Activated gamma-delta T cell treated with anti-CD3 and anti-CD28 coated beads, Interleukin-2, amount 50 U/mL, for 16 hours (primary cell): ENCODE data around the gene NPDC1.

Experiments used
- DNase-seq: peaks from one replicate; pipeline ENCODE4 v3.0.0-alpha.2; 2020; ENCODE audit warnings: low read depth

The NPDC1 gene

DNA sequence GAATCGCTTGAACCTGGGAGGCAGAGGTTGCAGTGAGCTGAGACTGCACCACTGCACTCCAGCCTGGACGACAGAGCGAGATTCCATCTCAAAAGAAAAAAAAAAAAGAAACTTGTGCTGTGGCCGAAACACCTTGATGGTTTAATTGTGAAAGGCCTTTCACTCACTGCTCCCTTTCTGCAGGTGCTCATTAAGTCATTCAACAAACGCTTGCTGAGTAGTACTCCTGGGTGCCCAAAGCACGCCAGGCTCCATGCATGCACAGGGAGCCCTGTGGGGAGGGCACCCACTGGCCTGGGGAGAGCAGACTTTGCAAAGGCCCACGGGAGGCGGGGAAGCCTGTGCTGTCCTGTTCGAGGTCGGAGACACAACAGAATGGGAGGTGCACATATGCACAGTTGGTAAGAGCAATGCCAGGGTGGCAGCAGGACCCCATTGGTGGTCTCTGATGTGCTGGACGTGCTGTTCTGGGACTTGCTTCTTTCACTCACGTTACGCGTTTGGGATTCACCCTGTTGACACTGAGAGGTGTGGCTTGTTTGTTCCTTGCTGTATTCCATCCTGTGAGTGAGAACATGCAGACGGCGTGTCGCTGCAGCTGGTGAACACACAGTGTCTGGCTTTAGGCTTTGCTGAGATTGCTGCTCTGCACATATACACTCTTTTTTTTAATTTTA lies 10.9 kb upstream of the NPDC1 start:
- no peak for DNase-seq

DNA sequence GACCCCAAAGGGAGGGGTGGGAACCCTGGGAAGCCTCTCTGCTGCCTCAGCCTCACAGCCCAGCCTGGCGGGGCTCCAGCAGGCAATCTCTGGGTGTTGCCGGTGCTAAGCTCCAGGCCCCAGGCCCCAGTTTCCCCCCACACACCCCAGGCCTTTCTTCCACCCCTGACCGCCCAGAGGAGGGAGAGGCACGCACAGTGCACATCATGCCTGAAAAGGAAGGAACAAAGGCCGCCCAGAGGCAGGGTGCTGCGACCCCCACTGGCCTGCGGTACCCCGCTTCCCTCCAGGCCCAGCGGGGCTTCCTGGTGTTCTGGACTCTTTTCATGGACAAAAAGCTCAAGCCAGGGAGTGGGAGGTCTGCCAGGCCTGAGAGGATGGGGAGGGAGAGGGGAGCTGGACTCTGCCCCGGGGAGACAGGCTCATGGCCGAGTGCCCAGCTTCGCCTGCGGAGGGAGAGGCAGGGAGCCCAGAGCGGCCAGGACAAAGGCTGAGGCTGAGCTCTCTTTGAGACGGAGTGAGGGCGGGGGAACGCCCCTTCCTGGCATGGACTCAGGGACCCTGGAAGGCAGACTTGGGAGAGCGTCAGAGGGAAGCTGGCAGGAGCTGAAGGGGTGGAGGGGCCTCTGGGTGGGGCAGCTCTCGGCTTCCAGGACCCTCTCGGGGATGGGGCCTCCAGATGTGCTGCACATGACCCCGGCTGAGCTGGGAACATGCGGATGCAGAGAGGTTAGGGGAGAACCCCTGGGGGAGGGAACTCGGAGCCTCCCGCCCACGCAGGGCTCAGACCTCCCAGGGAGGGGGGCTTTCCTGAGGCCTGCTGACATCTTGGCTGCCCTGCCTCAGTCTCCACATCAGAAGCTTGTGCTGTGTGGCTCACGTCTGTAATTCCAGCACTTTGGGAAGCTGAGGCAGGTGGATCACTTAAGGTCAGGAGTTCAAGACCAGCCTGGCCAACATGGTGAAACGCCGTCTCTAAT lies 9.7 kb upstream of the NPDC1 start:
- no peak for DNase-seq

DNA sequence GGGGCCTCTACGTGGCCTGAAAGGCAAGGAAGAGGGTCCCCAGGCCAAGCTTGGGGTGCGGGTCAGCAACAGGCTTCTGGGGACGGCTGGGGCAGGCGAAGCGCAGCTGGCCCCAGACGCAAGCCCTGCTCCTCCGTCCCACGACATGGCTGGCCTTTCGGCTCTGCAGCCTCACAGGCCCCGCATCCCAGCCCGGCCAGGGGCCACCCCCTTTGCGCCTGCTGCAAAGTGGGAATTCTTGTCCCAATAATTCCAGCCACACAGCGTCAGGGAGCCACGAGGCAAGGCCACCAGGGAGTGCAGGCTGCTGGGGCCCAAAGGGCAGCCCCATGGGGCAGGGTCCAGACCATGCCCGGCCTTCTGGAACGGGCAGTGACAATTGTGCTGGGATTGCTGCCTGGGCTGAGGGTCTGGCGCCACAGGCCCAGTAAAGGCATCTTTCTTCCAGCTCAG lies 9.0 kb upstream of the NPDC1 start:
- DNase-seq, result no peak

DNA sequence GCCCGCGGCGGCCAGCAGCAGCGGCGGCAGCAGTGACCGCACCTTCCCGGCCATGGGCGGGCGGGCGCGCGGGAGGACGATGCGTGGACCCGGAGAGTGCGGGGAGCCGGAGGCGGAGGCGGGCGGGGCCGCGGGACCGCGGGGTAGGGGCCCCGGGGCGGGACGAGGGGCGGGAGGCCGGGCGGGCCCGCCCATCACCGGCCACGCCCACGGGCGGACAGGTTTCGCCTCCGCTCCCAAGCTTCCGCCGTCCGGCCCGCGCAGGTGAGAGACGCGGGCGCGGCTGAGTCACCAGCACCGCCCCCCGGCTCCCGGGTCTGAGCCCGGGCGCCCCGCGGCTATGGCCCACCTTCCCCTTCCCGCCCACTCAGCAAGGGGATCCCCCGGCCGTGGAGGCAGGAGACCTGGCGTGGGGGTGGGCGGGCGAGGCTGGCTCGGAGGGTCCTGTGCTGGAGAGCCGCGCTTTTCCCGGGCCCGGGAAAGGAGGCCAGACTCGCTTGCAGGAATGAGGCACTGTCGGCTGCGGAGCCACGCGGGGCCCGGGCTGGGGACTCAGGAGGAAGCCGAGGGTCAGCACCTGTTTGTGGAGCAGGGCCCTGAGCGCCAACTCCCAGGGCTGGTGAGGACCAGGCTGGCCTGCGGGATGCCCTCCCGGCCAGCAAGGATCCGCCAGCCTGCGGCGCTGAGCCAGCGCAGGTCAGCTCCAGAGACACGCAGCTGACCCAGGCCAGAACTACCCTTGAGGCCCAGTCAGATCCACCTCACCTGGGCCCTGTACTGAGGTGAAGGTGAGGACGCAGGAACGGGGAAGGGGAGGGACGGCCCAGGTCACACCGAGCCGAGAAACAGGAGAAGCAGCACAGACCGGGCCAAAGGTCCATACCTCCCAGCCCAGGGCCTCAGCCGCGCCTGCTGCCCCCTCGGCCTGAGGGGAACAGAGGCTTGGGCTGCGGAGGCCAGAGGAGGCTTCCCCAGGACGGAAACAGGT lies 8.3 kb upstream of the NPDC1 start, which contains the start of gene ENTPD2:
Gene ENTPD2 (minus strand): TSS at position 118 of the 988 bp plus-strand sequence. CDS start 64 bp downstream, at position 54.
- DNase-seq, result no peak

DNA sequence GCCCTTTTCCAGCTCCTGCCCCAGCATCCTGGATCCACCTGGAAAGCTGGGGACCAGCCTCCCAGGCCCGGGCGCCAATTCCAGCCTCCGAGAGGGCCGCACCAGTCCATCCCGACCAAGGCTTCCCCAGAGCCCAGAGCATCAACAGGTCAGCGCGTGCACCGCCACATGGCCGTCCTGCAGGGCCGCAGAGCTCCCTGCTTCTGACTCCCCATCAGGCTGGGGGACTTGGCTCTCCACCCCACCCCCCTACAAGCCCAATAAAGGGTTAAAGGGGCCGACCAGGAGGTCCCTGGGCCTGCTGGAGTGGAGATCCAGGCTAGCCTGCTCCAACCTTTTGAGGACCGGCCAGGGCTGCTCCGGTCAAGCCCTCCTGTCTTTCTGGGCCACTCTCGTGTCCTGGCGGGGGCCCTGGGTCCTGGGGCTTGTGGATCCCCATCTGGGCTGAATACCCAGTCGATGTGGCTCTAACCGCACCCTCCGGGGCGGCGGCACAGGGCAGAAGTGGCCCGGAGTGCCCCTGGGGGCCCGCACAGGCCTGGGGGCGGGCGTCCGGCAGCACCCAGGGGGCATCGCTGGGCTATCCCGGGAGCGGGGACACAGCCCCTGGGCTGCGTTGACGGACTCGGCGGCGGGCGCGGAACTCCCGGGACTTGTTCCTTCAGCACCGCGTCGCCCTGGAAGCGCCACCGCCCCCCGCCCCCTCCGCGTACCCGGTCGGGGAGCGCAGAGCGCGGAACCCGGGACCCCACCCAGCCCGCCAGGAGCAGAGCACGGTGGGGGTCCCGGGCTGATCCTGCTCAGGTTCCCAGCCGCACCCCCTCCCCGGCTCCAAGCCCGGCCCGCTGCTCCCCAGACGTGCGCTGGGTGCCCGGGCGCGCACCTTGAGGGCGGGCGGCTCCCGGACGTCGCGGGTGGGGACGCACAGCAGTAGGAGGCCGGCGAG lies 7.3 kb upstream of the NPDC1 start:
- DNase-seq, result no peak

DNA sequence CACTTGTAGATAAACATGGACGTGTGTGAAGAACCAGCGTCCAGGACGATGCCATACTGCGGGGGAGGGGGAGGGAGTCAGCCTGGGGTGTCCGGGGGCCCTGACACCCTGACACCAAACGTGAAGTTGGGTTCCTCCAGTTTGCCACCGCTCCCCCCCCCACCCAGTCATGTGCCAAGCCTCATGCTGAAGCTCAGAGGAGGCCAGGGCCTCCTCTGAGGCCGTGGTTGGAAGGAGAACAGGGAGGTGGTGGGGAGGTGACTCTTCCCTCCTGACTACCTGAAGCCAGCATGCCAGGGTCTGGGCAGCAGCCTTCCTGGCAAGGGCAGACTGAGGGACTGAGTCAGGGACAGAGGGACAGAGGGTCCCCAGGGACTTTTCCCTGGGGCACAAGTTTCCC lies 6.3 kb upstream of the NPDC1 start:
- no peak for DNase-seq

DNA sequence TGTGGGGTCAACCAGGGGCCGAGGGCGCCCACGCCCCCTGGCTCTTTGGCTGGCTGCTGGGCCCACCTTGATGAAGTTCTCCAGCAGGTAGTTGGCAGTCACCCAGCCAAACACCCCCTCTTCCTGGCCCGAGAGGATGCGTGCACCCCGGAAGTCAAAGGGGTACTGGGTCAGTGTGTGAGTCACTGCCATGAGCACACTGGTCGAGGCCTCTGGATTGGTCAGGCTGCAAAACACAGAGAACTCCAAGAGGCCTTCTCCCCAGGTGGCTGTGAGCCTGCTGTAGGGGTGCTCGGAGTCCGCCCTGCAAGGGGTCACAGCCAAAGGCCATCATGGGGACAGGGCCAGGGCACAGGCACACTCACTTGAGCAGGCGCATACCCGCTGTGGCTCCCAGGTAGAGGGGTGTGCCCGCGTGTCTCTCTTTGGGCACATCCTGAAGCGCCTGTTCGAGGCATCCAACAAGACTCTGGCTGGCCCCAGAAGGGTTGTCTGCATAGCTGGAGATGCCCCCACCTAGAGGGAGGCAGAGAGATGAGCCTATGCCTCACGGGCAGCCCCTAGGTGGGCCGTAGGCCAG lies 5.3 kb upstream of the NPDC1 start:
- no peak for DNase-seq

DNA sequence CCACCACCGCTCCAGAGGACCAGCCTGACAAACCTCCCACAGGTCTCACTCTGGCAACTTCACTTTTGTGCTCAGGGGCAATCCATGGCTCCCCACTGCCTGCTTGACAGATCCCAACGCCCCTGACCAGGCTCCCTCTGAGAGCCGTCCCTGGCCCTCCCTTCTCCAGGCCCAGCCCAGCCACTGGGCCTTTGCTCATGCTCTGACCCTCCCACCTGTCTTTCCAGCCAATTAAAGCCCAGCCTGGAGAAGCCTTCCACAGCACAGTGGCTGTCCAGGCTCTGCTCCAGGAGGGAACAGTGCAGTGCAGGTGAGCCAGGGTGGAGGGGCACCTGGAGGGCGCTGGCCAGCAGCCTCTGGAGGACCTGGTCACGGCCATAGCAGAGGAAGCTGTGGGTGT lies 4.6 kb upstream of the NPDC1 start:
- no peak for DNase-seq

DNA sequence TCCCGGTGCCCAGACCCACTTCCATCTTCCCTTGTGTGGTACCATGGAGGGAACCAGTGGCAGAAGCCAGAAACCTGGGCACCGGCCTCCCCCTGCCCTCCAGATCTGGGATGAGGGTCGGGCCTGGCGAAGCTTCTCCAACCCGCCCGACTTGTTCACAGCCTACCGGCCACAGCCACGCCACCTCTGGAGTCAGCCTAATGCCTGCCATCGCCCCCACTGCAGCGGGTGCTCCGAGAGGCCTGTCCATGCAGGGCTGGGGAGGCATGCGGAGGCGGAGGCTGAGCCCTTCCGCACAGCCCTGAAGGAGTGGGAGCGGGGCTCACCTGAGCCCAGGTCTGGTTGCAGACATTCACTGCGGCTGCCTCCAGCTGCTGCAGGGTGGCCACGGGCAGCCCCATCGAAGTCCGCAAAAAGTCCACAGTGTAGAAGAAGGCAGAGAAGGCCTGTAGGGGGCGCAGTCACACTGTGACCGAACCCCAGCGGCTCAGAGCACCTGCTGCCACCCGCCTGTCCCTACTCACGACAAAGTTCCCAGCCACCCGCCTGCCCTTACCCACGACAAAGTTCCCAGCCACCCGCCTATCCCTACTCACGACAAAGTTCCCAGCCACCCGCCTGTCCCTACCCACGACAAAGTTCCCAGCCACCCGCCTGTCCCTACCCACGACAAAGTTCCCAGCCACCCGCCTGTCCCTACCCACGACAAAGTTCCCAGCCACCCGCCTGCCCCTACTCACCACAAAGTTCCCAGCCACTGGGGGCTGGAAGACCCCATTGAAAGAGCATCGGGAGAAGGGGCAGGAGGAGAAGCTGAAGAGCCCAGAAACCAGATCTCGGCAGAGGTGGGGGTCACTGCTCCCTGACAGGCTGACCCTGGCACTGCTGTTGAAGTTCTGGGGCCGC lies 3.8 kb upstream of the NPDC1 start:
- no peak for DNase-seq

DNA sequence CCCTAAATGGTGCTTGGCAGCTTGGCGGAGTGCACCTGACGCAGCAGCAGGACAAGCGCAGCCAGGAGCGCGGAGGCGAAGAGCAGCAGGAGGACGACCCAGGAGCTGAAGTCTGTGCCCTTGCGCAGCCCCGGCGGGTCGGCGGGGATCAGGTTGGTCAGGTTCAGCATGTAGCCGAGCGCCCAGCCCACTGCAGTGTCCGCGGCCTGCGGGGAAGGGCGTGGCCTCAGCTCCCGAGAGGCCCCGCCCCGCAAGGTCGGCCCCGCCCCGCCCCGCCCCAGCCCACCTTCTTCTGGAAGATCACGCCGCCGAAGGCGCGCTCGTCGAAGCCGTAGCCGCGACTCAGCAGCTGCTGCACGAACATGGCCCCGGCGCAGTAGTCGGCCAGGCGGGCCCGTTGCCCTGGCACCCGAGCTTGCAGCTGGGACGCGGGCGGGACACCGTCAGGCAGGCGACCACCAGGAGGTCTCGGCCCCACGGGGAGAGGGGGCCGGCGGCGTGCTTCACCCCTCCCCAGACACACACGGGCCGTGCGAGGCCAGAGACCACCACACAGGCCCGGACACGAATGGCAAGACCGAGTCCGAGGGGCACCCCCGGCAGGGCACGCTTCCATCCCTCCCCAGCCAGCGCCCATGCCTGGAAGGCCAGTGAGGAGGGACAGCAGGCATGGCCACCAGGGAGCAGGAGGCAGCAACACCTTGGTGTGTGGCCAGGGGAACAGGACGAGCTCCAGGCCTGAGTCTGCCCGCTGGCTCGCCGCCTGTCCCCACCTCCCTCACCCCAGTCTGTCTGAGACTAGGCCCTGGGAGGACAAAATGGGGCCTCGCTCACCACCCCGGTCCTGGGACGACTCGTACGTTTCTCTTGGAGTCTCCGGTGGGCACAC lies 2.9 kb upstream of the NPDC1 start:
- DNase-seq, result no peak

DNA sequence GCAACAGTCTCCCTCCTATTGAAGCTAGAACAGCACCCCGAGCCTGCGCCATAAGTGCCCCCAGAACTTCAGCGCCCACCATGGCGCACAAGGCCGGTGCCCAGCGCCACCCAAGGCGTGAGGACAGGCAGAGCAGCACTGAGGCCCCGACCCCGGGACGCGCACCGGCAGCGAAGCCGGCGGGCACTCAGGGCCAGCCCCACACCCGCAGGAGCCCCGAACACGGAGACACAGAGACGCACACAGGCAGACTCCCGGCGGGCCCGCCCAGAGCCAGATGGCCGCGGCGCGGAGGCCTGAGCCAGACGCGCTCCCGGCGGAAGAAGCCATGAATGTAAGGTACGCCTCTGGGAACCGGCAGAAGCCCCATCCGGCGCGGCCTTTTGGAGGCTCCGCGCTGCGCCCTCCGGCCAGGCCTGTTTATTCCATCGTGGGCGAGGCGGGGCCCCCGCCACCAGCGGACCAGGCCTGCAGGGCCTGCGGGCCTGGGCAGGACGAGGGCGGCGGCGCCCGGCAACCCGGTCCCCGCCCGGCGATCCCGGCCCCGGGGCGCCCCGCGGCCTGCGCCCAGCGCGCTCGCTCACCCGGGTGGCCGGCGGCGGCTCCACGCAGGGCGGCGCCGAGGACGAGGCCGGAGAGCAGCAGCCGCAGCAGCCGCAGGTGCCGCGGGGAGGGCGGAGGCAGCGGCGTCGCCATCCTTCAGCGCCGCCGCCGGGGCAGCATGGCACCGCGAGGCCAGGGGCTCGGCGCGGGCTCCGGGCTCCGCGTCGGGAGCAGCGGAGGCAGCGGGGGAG lies 486 bp downstream of the NPDC1 start:
- DNase-seq, result no peak

DNA sequence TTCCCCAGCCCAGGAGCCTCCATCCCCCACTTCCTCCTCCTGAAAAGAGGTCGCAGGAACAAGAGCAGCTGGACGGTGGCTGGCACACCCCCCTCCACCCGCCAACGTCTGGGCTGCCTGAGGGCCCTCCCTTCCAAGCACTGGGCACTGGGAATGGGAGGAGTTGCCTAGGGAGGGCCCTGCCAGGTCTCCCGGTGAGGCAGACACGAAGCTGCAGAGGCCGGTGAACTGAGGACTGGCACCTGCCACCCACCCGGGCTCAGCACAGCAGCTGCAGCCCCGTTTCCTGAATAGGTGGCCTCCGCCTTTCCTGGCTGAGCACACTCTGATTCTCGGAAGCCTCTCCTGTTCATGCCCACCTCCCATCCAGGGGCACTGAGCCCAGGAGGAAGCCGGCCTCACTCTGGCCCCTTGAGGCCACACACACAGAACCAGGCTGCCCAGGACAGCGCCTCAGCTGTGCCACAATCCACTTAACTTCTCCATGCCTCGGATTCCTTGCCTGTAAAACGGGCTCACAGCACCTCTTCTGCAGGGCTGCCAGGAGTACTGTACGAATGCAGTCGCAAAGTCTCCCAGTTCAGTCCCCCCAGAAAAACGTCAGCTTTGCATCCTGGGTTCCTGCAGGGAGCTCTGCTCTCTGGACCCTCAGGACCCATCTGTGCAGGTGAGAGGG lies 1.3 kb downstream of the NPDC1 start:
- no peak for DNase-seq

DNA sequence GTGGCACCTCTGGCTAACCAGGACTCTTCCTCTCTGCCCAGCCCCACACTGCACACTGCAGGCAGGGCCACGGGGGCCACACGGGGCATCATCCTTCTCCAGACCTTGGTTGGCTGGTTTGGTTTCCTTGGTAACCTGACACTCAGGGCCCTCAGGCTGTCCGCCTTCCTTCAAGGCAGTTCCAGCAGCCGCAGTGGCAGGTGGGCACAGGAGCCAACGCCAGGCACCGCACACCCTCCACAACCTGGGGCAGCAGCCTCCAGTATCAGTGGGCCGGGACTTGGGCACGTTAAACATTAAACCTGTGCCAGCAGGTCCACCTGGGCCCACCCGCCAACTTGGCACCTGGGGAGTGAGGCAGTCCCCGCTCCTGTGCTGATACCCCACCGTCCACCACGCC lies 1.9 kb downstream of the NPDC1 start:
- DNase-seq, result no peak

DNA sequence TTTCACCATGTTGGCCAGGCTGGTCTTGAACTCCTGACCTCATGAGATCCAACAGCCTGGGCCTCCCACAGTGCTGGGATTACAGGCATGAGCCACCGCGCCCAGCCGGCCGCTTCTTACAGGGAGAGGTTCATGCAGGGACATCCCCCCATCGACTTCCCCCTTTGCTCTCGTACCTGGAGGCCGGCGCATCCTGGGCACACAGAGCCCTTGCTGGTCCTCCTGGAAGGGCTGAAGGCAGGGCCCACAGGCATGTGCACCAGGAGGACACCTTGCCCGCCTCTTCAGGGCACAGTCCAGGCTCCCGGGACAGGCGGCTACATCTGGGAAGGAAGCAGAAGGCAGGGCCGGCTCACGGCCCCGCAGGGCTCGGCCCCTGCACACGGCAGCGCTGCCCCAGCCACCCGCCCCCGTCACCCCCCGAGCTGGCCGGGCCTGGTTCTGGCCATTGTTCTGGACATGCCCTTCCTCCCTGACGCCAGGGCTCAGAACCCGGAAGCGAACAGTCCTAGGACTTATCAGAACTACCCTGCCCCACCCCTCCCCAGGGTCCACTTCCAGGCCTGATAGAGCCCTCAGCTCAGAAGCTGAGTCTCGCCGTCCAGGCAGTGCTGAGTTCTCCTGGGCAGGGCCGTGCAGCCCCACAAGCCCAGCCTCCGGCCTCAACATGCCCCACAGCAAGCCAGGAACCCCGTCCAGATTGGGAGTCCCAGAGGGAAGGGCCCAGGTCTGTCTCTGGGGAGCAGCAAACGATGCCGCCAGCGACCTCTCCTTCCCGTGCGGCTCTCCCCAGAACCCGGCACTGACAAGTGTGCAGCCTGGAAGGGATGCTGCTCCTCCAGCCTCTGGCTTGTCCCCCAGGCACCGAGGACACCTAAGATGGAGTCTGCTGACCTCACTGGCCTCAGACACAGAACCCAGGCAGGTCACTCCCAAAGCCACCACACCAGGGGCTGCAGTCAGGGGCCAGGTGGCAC lies 2.9 kb downstream of the NPDC1 start:
- no peak for DNase-seq

DNA sequence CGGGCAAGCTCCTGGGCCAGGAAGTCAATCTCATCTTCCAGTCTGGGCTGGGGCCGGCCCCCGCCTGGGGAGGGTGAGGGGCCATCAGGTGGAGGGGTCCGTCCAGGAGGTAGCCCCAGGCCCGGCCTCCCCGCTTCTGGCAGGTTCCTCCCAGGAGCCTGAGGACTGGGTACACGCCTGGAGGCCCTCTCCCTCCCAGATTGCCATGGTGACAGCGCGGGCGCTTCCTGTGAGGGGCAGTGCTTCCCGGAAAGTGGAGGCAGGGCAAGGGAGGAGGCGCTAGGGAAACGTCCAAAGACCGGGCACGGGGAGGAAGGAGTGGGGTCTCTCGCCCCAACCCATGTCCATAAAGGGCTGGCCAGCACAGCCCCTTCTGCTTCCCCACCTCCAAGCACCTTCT lies 4.9 kb downstream of the NPDC1 start:
- DNase-seq, result no peak

DNA sequence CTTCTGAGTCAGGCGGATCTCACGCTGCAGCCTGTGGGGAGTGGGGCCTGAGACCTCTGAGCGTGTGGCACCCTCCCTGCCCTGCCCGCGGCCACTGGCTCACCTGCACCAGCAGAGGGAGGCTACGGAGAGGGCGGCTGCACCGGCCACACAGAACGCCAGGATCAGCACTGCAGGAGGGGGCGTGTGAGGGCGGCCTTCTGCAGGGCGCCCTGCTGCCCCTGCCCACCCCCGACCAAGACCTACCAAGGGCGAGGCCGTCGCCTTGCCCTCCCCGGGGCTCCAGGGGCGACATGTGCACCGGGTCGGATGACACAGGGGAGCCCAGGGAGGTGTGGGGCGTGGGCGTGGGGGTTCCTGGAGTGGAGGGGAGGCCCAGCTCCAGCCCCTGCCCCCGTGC lies 5.4 kb downstream of the NPDC1 start:
- no peak for DNase-seq
